ENCODE data around the gene DUOX2.
"Not testable (repeated sequence)": the region's sequence is repeated elsewhere in the genome, so short reads cannot be mapped to it uniquely, and the experiment has no call there.

The DUOX2 gene

GRCh38 chr15:45044270-45044669 lies 69.7 kb downstream of the DUOX2 start:
- H3K9me3 Mint-ChIP-seq, H3K4me1 Mint-ChIP-seq, H3K36me3 Mint-ChIP-seq, H3K27ac Mint-ChIP-seq, H3K4me3 Mint-ChIP-seq, H3K27me3 Mint-ChIP-seq: not testable (repeated sequence)

GRCh38 chr15:45042859-45043258 lies 71.1 kb downstream of the DUOX2 start:
- H3K4me1 Mint-ChIP-seq, H3K27ac Mint-ChIP-seq, H3K36me3 Mint-ChIP-seq, H3K27me3 Mint-ChIP-seq, H3K4me3 Mint-ChIP-seq, H3K9me3 Mint-ChIP-seq: not testable (repeated sequence)
